Measurements from ENCODE around the gene C1orf185.

The C1orf185 gene

GRCh38 chr1:51156752-51157151, 54.7 kb downstream of the C1orf185 start:
- TF ChIP-seq CEBPB (IDR thresholded peaks at IDR 0.05) (no peak), TCF12 (IDR thresholded peaks at IDR 0.05; ENCODE audit: low read depth) (no peak), EGR1 (IDR thresholded peaks at IDR 0.05) (no peak), RAD21 (IDR thresholded peaks at IDR 0.05; ENCODE audit: low read depth) (no peak), CREB1 (IDR thresholded peaks at IDR 0.05; ENCODE audit: low read depth) (no peak), FOXM1 (IDR thresholded peaks at IDR 0.05; ENCODE audit: borderline replicate concordance, low read depth) (no peak), EP300 (IDR thresholded peaks at IDR 0.05; ENCODE audit: borderline replicate concordance) (no peak), NFIC (IDR thresholded peaks at IDR 0.05) (no peak)
- TF ChIP-seq, protein P1, sequence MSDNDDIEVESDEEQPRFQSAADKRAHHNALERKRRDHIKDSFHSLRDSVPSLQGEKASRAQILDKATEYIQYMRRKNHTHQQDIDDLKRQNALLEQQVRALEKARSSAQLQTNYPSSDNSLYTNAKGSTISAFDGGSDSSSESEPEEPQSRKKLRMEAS (IDR thresholded peaks at IDR 0.05): no peak

DNA sequence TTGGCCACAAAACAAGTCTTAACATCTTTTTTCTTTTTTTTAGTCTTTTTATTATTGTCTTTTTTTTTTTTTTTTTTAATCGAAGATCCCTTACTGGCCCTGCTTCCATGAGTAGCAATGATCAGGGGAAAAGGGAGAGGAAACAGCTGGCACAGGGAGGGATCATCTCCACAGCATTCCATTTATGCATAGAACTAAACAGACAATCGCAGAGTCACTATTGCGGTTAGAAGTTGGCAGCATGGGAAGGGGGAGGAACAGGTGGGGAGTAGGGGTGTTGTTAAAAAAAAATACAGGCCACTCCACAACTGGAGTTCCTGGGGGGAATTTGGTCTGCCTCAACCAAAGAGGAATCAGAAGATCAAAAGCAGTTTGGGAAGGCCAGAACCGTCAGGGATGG, 55.4 kb downstream of the C1orf185 start:
- TF ChIP-seq REST (IDR thresholded peaks at IDR 0.05; ENCODE audit: low read depth) (no peak), TCF12 (IDR thresholded peaks at IDR 0.05; ENCODE audit: low read depth) (no peak), TEAD4 (IDR thresholded peaks at IDR 0.05) (no peak), TAF1 (IDR thresholded peaks at IDR 0.05; ENCODE audit: low read depth) (no peak), ZBTB7A (IDR thresholded peaks at IDR 0.05; ENCODE audit: low read depth) (no peak), FOXM1 (IDR thresholded peaks at IDR 0.05; ENCODE audit: borderline replicate concordance, low read depth) (no peak), CEBPB (IDR thresholded peaks at IDR 0.05) (no peak), YY1 (IDR thresholded peaks at IDR 0.05; ENCODE audit: low read depth) (no peak), CREB1 (IDR thresholded peaks at IDR 0.05; ENCODE audit: low read depth) (no peak), EGR1 (IDR thresholded peaks at IDR 0.05) (no peak), RAD21 (IDR thresholded peaks at IDR 0.05; ENCODE audit: low read depth) (no peak), EP300 (IDR thresholded peaks at IDR 0.05; ENCODE audit: borderline replicate concordance) (no peak), NFIC (IDR thresholded peaks at IDR 0.05) (no peak)
- TF ChIP-seq, protein P2, sequence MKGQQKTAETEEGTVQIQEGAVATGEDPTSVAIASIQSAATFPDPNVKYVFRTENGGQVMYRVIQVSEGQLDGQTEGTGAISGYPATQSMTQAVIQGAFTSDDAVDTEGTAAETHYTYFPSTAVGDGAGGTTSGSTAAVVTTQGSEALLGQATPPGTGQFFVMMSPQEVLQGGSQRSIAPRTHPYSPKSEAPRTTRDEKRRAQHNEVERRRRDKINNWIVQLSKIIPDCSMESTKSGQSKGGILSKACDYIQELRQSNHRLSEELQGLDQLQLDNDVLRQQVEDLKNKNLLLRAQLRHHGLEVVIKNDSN (IDR thresholded peaks at IDR 0.05): no peak
- TF ChIP-seq, protein P1 (IDR thresholded peaks at IDR 0.05): no peak

- TF ChIP-seq TAF1 (IDR thresholded peaks at IDR 0.05; ENCODE audit: low read depth) (no peak), ZBTB7A (IDR thresholded peaks at IDR 0.05; ENCODE audit: low read depth) (no peak), EGR1 (IDR thresholded peaks at IDR 0.05) (no peak), TCF12 (IDR thresholded peaks at IDR 0.05; ENCODE audit: low read depth) (no peak), TEAD4 (IDR thresholded peaks at IDR 0.05) (no peak), NFIC (IDR thresholded peaks at IDR 0.05) (no peak), REST (IDR thresholded peaks at IDR 0.05; ENCODE audit: low read depth) (no peak), EP300 (IDR thresholded peaks at IDR 0.05; ENCODE audit: borderline replicate concordance) (no peak), YY1 (IDR thresholded peaks at IDR 0.05; ENCODE audit: low read depth) (no peak), CEBPB (IDR thresholded peaks at IDR 0.05) (no peak), RAD21 (IDR thresholded peaks at IDR 0.05; ENCODE audit: low read depth) (no peak), FOXM1 (IDR thresholded peaks at IDR 0.05; ENCODE audit: borderline replicate concordance, low read depth) (no peak), CREB1 (IDR thresholded peaks at IDR 0.05; ENCODE audit: low read depth) (no peak)
- TF ChIP-seq, protein P1 (IDR thresholded peaks at IDR 0.05): no peak
- TF ChIP-seq, protein P2 (IDR thresholded peaks at IDR 0.05): no peak
These were observed 56.2 kb downstream of the C1orf185 start for GRCh38 chr1:51158263-51158662.

DNA sequence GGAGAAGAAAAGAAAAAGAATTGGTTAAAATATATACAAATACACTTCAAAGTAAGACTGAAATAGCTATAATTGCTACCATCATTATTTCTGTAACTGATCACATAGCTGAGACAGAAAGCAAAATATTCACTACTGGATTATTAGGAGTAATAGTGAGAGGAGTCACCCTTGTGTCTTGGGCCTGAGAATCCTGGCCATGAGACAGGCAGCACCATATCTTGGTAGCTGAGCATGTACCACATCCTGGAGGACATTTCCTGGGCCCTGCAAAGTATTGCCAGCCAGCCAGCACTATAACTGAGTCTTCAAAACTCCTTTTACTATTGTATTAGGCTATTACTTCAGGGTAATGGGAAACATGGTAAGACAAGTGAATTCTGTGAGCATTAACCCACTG, 63.5 kb downstream of the C1orf185 start:
- TF ChIP-seq TAF1 (IDR thresholded peaks at IDR 0.05; ENCODE audit: low read depth): no peak

DNA sequence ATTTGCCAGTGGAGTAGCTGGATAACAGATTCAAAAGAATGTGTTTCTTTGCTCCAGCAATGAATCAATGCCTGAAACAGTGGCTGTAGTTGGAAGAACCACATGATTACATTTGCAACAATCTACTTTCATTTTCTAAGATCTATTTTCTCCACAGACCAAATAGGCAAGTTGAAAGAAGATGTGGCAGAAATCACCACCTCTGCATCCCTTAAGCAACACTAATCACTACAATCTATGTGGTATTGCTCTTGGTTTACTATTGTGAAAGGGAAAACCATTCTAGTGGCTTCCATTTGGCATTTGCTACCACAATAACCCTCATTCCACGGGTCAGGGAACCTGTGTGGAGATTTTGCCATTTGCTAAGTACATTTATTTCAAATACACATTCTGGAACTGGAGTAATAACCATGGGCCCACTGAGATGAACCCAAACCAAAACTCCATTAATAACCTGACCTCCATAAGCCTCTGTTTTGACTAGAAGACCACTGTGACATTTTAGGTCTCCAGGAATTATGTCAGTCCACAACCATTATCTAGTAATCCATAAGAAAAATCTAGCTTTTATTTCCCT, 66.3 kb downstream of the C1orf185 start:
- TF ChIP-seq, protein P1 (IDR thresholded peaks at IDR 0.05): no peak
- TF ChIP-seq CREB1 (IDR thresholded peaks at IDR 0.05; ENCODE audit: low read depth) (no peak), EP300 (IDR thresholded peaks at IDR 0.05; ENCODE audit: borderline replicate concordance) (no peak), RAD21 (IDR thresholded peaks at IDR 0.05; ENCODE audit: low read depth) (no peak), EGR1 (IDR thresholded peaks at IDR 0.05) (no peak), FOXM1 (IDR thresholded peaks at IDR 0.05; ENCODE audit: borderline replicate concordance, low read depth) (no peak), REST (IDR thresholded peaks at IDR 0.05; ENCODE audit: low read depth) (no peak), ZBTB7A (IDR thresholded peaks at IDR 0.05; ENCODE audit: low read depth) (no peak), YY1 (IDR thresholded peaks at IDR 0.05; ENCODE audit: low read depth) (no peak), TEAD4 (IDR thresholded peaks at IDR 0.05) (no peak), NFIC (IDR thresholded peaks at IDR 0.05) (no peak), CEBPB (IDR thresholded peaks at IDR 0.05) (no peak), TAF1 (IDR thresholded peaks at IDR 0.05; ENCODE audit: low read depth) (no peak), TCF12 (IDR thresholded peaks at IDR 0.05; ENCODE audit: low read depth) (no peak)
- TF ChIP-seq, protein P2 (IDR thresholded peaks at IDR 0.05): no peak

All from Ishikawa (cell line).